HG02588 (cell line): Measurements from ENCODE around the gene KLF9.

Experiments
- ATAC-seq: cut with Tn5 transposase; IDR thresholded peaks from one replicate; pipeline ENCODE4 v1.9.1; 2021; ENCODE audit warnings: mild to moderate bottlenecking, moderate library complexity; ENCODE audit not compliant: unreplicated experiment

The KLF9 gene

DNA sequence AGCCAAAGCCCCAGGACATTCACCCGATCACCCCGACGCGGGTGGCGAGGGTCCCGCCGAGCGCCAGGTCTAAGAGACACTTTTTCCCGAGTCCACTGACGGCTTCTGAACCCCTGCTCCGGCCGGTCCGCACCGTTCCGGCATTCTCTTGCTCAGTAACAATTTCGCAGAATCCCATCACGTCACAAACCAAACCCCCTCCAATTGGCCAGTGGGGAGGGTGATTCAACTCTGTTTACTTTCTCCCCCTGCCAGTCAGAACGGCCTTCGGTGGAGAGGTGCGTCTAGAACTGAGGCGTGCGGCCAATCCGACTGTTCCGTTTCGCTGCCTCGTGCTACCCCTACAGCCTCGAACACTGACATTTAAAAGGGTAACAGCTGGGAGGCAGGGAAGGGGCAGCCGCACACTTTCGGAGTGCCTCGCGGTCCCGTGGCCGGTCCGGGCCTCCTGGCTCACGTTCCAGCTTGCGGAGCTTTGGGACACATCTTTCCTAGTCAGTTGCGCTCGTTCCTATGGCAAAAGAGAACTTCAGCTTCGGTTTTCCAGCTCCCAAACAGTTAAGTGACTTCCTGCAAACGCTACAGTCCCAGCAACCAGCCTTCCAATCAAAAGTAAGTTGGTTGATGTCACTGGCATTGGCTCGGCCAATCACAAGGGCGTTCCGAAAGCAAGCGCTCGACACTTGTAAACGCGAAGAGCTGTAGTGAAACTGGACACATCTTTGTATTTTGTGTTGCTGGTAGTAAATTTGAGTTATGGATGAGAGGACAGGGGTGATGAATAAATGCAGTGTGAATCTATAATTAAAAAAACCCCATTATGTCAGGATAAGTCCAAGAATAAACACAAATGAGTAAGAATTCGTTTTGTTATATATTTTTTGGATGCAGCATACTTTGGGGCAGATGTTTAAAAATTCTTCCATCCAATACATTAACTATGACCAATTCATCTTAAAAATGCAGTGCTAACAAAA lies at the start of gene KLF9:
Gene KLF9, minus strand, starts transcription at position 859 of the 977 bp plus-strand sequence. CDS start 1,294 bp downstream, outside the sequence.
- ATAC-seq: peak; percentile 72

- ATAC-seq: no peak
These were observed 49.4 kb upstream of the KLF9 start for GRCh38 chr9:70463877-70464276.

GRCh38 chr9:70462300-70462699 lies 47.8 kb upstream of the KLF9 start:
- ATAC-seq: no peak

GRCh38 chr9:70457235-70457634 lies 42.8 kb upstream of the KLF9 start:
- no peak for ATAC-seq

DNA sequence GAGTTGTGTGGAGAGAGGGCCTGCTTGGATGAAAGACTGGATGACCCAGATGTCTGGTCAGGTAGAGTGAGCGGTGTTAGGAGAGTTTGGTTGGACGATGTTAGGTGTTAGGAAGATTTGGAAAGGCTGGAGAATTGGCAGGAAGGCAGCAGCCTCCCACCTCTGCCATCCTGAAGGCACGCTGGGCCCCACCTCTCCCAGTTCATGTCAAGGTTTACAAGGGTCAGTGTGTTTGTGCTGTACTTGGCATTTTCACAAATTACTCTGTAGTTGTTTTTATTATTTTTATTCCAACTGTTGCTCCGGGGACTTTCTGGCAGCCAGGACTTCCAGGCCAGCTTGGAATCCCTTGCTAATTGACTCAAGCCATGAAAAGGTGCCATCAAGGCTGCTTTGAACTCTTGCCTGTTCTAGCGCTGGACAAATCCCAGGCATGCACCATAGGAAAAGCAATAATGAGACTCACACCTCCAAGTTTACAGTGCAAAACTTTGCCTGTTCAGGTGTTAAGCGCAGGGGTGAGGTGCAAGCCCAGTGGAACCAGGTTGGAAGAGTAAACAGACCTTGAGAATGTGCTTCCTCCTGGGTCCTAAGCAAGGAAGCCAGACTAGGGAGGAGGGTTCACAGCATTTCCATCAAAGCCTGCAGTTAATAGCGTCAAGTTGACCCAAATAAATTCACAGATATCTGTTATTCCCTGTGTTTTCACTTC lies 41.7 kb upstream of the KLF9 start:
- no peak for ATAC-seq

GRCh38 chr9:70452365-70452764 lies 37.9 kb upstream of the KLF9 start:
- no peak for ATAC-seq

DNA sequence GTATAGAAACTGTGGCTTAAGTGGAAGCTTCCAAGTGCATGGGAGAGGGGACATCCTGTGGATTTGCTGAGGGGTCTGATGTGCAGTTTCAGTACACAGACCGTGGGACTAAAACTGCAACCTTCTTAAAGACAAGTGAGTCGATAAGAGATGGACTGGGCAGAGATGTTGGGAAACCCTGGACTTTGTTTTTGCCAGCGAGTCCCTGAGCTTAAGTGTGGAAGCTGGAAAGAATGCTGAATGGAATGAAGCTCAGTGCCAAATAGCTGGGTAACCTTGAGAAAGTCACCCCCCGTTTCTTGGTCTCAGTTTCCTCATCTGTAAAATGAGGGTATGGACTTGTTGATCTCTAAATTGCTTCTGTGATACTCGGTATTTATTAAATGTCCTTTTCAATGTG lies 37.3 kb upstream of the KLF9 start:
- no peak for ATAC-seq

DNA sequence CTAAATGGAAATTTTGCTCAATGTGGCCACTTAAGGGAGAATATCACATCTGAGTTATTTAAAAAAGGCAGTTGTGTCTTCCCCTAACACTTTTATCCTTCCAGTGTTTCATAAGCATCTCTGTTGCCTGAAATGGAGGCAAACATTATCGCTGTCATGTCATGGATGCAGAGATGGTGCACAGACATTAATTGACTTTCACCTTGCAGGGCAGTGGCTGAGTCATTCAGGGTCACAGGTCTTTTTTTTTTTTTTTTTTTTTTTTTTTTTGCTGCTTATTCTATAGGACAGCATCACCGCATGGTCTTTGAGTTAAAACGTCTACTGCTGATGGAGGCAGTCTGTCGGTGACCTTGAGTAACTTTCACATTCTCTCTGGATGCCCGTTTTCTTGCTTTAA lies 36.3 kb upstream of the KLF9 start:
- ATAC-seq: no peak

DNA sequence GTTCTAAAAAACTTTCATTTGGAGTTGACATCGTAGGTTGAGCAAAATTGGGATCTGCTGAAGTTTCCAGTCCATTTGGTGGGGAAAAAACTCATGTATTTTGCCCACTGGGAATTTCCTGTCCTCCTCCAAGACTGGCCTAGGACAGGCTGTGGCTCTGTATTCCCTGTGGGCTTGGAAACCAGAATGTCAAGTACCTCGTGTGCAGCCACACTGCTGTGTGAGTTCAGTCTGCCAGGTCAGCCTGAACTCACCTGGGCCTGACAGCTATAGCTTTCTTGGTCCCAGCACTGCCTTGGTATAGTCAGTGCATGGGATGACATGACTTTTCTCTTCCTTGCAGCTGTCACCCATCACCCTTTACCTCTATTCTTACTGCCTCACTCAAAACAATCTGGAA lies 35.0 kb upstream of the KLF9 start:
- no peak for ATAC-seq

DNA sequence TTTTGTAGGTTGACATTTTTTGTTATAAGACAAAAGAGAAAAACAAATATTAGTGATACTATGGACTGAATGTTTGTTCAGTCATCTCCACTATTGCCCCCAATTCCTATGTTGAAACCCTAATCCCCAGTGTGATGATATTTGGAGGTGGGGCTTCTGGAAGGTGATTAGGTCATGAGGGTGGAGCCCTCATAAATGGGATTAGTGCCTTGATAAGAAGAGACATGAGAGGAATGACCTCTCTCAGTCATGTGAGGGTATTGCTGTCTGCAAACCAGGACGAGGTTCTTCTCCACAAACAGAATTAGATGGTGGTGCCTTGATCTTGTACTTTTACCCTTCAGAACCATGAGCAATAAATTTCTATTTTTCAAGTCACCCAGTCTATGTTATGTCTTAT lies 34.5 kb upstream of the KLF9 start:
- no peak for ATAC-seq

DNA sequence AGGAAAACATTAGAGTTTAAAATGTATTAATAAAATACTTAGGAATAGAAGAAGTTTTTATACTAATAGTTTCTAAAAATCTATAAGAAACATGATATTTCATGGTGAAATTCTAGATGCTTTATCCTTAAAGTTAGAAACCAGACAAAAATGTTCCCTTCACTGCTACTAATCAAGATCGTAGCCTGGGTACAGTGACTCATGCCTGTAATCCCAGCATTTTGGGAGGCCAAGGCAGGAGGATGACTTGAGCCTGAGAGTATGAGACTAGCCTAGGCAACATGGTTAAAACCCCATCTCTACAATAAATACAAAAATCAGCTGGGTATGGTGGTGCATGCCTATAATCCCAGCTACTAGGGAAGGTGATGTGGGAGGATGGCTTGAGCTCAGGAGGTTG lies 30.4 kb upstream of the KLF9 start:
- no peak for ATAC-seq

DNA sequence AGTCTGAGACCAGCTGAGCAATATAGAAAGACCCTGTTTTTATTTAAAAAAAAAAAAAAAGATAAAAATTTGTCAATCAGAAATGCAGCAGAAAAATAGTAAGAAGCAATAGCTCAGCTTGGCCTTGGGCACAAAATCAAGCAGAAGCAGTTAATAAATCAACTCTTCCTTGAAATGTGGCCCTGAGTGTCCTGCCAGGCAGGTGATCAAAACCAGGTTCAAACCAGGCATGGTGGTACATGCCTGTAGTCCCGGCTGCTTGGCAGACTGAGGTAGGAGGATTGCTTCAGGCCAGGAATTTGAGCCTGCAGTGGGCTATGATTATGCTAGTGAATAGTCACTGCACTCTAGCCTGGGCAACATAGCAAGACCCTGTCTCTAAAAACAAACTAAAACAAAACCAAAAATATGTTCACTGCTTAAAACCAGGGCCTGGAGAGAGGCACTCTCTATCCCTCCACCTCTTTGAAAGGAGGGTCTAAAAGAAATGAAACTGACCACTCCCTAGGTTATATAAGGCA lies 27.9 kb upstream of the KLF9 start:
- no peak for ATAC-seq

DNA sequence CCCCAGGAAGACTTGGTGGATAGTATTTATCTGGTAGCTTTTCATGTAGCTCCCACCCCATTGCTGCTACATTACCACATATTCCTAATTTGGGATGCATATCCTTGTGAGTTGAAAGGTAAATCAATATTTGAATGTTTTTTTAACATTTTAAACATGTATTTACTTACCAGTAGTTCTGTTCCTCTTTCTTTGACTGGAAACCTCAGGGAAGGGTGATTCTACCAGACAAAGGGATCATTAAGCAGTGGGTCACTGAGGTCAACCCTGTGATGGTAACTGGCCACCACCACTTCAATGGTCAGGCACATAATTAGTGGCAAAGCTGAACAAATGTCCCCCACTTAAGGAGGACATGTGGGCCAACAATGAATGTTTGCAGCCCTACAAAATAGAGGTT lies 27.2 kb upstream of the KLF9 start:
- ATAC-seq: no peak

GRCh38 chr9:70439991-70440706 lies 25.7 kb upstream of the KLF9 start:
- no peak for ATAC-seq

DNA sequence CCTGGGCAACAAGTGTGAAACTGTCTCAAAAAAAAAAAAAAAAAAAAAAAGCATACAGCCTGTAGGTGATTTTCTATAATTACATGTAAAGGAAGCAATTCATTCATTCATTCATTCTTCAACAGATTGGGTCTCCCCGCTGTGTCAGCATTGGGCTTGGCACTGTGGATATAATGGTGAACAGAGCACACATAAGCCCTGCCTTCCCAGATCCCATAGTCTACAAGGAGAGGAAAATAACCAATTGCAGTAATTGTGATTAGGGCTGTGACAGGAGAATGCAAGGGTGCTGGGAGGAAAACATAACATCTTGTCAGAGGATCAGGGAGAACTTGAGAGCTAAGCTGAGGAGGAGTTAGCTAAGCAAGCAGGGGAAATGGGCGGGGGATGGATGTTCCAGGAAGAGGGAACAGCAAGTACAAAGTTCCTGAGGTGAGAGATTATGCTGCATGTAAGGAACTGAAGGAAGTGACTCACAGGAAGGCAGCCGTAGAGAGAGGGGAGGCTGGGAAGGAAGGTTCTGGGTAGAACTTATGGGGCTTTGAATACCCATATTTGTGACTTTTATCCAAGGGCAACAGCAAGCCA lies 24.0 kb upstream of the KLF9 start:
- ATAC-seq: no peak

DNA sequence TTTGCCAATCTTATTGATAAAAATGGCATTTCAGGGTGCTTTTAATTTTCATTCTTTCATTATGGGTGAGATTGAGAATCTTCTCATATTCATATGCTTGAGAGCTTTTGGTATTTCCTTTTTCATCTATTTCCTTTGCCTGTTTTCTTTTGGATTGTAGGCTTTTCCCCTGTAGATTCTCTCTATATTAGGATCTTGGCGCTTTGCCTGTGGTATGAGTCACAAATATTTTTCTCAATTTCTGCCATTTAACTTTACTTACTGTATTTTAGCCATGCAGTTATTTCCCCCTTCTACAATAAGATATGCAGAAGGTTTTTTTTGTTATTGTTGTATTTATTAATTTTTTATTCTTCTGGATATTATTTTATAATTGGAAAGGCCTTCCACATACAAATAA lies 21.5 kb upstream of the KLF9 start:
- ATAC-seq: no peak

DNA sequence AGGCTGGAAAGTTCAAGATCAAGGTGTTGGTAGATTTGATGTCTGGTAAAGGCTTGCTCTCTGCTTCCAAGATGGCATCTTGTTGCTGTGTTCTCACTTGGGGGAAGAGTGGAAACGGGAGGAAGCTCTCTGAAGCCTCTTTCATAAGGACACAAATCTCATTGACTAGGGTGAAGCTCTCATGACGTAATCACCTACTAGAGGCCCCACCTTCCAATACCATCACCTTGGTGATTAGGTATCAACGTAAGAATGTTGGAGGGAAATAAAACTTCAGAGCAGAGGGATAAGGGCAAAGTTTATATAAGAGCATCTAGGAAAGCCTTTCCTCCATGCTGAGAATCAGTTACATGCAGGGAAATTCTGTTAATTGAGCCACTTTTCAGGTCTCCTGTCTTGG lies 15.4 kb upstream of the KLF9 start:
- ATAC-seq: no peak

DNA sequence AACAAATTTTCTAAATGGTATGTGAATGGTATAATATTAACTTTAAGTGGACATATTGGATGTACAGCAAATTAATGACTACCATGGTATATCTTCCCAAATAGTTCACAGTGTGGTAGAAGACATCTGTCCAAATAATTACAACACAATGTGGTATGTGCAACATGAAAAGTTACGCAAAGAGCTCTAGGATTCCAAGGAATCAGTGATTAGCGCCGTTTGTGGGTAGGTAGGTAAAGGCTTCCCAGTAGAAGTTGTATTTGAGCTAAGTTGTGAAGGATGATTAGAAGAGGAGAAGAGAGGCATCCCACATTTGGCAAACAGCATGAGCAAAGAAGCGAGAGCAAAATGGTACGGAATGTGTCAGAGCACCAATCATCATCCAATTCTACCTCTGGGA lies 14.3 kb upstream of the KLF9 start:
- ATAC-seq: no peak

DNA sequence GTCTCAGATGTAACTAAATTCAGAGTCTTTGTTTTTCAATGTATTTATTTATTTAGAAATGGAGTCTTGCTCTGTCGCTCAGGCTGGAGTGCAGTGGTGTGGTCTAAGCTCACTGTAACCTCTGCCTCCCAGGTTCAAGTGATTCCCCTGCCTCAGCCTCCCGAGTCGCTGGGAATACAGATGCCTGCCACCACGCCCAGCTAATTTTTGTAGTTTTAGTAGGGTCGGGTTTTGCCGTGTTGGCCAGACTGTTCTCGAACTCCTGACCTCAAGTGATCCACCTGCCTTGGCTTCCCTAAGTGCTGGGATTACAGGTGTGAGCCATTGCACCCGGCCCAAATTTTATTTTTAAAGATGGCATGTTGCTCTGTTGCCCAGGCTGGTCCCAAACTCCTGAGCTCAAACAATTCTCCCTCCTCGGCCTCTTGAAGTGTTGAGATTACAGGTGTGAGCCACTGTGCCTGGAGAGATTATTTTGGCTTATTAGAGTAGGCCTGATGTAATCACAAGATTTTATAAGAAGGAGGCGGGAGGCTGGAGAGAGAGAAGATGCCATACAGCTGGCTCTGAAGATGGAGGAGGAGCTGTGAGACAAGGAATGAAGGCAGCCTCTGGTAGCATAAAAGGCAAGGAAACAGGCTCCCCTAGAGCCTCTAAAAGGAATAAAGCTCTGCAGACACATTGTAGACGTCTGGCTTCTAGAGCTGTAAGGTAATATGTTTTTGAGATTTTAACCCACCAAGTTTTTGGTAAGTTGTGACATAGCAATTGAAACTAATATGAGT lies 12.9 kb upstream of the KLF9 start:
- ATAC-seq: no peak

DNA sequence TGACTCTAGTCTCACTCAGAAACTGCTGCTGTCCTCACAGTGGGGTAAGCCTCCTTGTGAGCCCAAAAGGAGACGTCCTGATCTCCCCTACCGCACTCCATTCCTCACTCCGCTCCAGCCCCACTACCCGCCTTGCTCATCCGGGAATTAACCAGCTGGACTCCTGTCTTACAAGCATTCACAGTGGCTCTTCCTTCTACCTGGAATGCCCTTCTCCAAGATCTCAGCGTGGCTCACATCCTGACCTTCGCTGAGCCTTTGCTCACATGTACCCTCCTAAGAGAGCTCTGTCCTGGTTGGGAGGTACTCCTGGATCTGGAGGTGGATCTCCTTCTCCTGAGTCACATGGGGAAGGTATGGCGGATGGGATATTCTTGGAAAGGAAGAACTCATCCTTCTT lies 10.7 kb upstream of the KLF9 start:
- no peak for ATAC-seq
